ENCODE results near the gene TNXB.

DNA sequence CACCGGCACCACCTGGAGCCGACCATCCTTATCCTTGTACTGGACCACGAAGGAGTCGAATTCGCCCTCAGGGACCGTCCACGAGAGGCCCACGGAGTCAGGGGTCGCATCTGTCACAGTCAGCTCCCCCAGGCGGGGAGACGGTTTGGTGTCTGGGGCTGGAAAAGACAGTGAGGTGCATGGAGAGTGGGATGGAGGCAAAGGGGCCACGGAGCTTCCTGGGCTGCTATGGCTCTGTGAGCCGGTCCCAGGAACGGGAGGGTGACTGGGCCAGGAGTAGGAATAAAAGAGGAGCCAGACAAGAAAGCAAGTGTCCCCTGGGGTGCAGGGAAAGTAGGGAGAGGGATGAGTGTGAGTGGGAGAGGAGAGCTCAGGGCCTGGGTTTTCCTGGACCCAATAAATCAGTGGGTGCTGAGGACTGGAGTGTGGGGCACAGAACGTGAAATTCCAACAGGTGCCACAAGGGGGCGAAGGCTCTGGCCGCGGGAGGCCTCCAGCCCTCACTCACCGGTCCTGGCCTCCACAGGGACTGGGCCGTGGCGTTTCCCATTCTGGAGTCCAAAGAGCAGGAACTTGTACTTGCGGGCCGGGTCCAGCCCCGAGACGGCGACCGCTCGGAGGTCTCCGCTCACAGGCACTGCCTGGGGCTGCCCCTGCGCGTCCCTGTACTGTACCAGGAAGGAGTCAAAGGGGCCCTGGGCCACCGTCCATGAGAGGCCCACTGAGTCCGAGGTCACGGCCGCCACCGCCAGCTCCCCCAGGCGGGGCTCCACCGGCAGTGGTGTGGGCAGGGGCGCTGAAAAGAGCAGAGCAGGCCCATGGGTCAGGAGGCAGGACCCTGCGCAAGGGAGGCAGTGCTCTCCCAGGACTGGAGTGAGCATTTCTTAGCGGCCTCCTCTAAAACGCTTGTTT, 61.0 kb downstream of the TNXB start:
- peak; percentile 64 to 79 for TF ChIP-seq CTCF (conservative IDR thresholded peaks at IDR 0.05; ENCODE audit: low read depth in 2 of 2)
- no peak for TF ChIP-seq NANOG (IDR thresholded peaks at IDR 0.05; ENCODE audit: borderline replicate concordance)
